HepG2 (cell line): ENCODE measurements around the gene NOL4L. TPM values are rescaled to one million over a fixed set of nuclear protein-coding genes. Genes with fewer than 3 reads are reported as not detected.
A peak's percentile ranks its signal among the peaks of the same experiment; 100 is the strongest.

Experiments used
- GATAD2A ChIP-seq: IDR thresholded peaks from 2 replicates; pipeline ENCODE4 v1.6.1; 2016
- KDM2A ChIP-seq: sonication (generic); formaldehyde crosslinking; IDR thresholded peaks from 2 replicates; pipeline ENCODE4 v1.4.0; 2020; ENCODE audit warnings: low read depth, missing genetic modification reagents, borderline replicate concordance
- SRY ChIP-seq: sonication (generic); formaldehyde crosslinking; IDR thresholded peaks from 2 replicates; pipeline ENCODE4 v1.8.0; 2022; ENCODE audit warnings: mild to moderate bottlenecking, missing genetic modification reagents
- polyA plus RNA-seq, 8 experiments: library from polyadenylated mRNA; depleted of rRNA in 3 of 8; stranded (reverse) in 7 of 8; unstranded in 1 of 8; fragments of >200 nt; fragmentation: Illumina TruSeq in 4 of 8; extraction: Trizol in 4 of 8; gene quantifications; 2 replicates each; pipeline versions ENCODE4 v1.2.1 to v1.2.3, GENCODE V29; 2011 to 2016; ENCODE audit warnings: low read depth in 4 of 8, missing spikeins in 1 of 8, mixed read lengths in 1 of 8; ENCODE audit not compliant: insufficient read depth in 1 of 8
- total RNA-seq, 5 experiments: library from RNA; depleted of rRNA; stranded (reverse); fragments of >200 nt; fragmentation: Illumina TruSeq; extraction: Trizol; gene quantifications; 2 replicates each; pipeline ENCODE4 v1.2.3, GENCODE V29; 2016; ENCODE audit warnings: low read depth in 1 of 5
- TF ChIP-seq, protein P1 (sequence below), 2 experiments: fragments of 450-650 bp in 1 of 2; sonication (generic) in 1 of 2; formaldehyde crosslinking in 1 of 2; IDR thresholded peaks; 2 replicates each; pipeline versions ENCODE4 v1.6.1 to v1.8.0; 2016 to 2022; ENCODE audit warnings: antibody characterized with exemption in 1 of 2, mild to moderate bottlenecking in 1 of 2, missing genetic modification reagents in 1 of 2
- TF ChIP-seq, protein P2 (sequence below): sonication (generic); formaldehyde crosslinking; conservative IDR thresholded peaks from 2 replicates; pipeline ENCODE4 v1.8.0; 2022; ENCODE audit warnings: mild to moderate bottlenecking, moderate library complexity, missing genetic modification reagents
- TF ChIP-seq, protein P3 (sequence below): sonication (generic); formaldehyde crosslinking; IDR thresholded peaks from 2 replicates; pipeline ENCODE4 v1.9.0; 2021; ENCODE audit warnings: missing genetic modification reagents, mild to moderate bottlenecking, borderline replicate concordance
- TF ChIP-seq, protein P4 (sequence below): sonication (generic); formaldehyde crosslinking; IDR thresholded peaks from 2 replicates; pipeline ENCODE4 v1.4.0; 2020; ENCODE audit warnings: missing genetic modification reagents, borderline replicate concordance

Gene NOL4L
- total and polyA plus RNA-seq, 2 of the 13 experiments (the other 11 are each of a cell fraction or from before 2014, with no cell fraction given), result 16.6 to 35.4 TPM

DNA sequence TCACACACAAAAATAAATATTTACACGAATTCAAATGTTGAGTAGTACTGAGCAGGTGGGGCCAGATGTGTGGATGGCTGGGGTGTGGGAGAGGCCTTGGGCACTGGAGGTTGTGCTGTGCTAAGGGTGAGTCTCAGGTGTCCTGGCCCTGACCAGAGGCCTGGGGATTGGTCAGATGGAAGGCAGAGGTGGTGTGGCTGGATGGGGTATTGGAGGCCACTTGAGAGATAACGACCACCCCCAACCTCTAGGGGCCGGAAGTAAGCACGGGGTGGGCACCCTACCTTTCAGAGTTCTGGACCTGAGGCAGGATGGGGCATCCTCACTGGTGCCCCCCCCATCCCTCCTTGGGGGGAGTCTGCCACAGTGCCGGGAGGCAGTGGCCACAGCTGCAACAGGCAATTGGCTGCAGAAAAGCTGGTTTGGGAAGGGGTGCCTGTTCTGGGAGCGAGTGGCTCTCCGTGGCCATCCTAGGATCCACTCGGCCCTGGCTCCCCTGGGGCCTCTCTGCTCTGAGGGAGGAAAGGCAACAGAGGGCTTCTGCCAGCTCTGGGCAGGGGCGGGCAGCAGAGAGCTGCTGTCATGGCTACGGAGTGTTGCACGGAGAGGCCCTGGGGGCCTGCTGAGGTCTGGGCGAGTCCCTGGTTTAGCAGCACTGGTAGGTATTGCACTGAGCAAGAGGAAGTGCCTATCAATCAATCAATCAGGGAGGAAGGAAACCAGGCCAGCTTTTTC is 139.4 kb downstream of the NOL4L start (continued):
- TF ChIP-seq, protein P1, sequence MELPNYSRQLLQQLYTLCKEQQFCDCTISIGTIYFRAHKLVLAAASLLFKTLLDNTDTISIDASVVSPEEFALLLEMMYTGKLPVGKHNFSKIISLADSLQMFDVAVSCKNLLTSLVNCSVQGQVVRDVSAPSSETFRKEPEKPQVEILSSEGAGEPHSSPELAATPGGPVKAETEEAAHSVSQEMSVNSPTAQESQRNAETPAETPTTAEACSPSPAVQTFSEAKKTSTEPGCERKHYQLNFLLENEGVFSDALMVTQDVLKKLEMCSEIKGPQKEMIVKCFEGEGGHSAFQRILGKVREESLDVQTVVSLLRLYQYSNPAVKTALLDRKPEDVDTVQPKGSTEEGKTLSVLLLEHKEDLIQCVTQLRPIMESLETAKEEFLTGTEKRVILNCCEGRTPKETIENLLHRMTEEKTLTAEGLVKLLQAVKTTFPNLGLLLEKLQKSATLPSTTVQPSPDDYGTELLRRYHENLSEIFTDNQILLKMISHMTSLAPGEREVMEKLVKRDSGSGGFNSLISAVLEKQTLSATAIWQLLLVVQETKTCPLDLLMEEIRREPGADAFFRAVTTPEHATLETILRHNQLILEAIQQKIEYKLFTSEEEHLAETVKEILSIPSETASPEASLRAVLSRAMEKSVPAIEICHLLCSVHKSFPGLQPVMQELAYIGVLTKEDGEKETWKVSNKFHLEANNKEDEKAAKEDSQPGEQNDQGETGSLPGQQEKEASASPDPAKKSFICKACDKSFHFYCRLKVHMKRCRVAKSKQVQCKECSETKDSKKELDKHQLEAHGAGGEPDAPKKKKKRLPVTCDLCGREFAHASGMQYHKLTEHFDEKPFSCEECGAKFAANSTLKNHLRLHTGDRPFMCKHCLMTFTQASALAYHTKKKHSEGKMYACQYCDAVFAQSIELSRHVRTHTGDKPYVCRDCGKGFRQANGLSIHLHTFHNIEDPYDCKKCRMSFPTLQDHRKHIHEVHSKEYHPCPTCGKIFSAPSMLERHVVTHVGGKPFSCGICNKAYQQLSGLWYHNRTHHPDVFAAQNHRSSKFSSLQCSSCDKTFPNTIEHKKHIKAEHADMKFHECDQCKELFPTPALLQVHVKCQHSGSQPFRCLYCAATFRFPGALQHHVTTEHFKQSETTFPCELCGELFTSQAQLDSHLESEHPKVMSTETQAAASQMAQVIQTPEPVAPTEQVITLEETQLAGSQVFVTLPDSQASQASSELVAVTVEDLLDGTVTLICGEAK (IDR thresholded peaks at IDR 0.05), result no peak
- TF ChIP-seq, protein P1 (CRISPR knock-in tag; IDR thresholded peaks at IDR 0.05), result no peak
- TF ChIP-seq, protein P2, sequence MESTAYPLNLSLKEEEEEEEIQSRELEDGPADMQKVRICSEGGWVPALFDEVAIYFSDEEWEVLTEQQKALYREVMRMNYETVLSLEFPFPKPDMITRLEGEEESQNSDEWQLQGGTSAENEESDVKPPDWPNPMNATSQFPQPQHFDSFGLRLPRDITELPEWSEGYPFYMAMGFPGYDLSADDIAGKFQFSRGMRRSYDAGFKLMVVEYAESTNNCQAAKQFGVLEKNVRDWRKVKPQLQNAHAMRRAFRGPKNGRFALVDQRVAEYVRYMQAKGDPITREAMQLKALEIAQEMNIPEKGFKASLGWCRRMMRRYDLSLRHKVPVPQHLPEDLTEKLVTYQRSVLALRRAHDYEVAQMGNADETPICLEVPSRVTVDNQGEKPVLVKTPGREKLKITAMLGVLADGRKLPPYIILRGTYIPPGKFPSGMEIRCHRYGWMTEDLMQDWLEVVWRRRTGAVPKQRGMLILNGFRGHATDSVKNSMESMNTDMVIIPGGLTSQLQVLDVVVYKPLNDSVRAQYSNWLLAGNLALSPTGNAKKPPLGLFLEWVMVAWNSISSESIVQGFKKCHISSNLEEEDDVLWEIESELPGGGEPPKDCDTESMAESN (CRISPR knock-in tag), result no peak
- TF ChIP-seq, protein P3, sequence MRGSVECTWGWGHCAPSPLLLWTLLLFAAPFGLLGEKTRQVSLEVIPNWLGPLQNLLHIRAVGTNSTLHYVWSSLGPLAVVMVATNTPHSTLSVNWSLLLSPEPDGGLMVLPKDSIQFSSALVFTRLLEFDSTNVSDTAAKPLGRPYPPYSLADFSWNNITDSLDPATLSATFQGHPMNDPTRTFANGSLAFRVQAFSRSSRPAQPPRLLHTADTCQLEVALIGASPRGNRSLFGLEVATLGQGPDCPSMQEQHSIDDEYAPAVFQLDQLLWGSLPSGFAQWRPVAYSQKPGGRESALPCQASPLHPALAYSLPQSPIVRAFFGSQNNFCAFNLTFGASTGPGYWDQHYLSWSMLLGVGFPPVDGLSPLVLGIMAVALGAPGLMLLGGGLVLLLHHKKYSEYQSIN (CRISPR knock-in tag), result no peak
- TF ChIP-seq GATAD2A (CRISPR knock-in tag) (no peak), KDM2A (CRISPR knock-in tag) (0 out of 2 replicates have a peak, but pooled peaks have one; percentile 18), SRY (no peak)
- TF ChIP-seq, protein P4, sequence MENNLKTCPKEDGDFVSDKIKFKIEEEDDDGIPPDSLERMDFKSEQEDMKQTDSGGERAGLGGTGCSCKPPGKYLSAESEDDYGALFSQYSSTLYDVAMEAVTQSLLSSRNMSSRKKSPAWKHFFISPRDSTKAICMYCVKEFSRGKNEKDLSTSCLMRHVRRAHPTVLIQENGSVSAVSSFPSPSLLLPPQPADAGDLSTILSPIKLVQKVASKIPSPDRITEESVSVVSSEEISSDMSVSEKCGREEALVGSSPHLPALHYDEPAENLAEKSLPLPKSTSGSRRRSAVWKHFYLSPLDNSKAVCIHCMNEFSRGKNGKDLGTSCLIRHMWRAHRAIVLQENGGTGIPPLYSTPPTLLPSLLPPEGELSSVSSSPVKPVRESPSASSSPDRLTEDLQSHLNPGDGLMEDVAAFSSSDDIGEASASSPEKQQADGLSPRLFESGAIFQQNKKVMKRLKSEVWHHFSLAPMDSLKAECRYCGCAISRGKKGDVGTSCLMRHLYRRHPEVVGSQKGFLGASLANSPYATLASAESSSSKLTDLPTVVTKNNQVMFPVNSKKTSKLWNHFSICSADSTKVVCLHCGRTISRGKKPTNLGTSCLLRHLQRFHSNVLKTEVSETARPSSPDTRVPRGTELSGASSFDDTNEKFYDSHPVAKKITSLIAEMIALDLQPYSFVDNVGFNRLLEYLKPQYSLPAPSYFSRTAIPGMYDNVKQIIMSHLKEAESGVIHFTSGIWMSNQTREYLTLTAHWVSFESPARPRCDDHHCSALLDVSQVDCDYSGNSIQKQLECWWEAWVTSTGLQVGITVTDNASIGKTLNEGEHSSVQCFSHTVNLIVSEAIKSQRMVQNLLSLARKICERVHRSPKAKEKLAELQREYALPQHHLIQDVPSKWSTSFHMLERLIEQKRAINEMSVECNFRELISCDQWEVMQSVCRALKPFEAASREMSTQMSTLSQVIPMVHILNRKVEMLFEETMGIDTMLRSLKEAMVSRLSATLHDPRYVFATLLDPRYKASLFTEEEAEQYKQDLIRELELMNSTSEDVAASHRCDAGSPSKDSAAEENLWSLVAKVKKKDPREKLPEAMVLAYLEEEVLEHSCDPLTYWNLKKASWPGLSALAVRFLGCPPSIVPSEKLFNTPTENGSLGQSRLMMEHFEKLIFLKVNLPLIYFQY (CRISPR knock-in tag), result no peak
